ENCODE data around the gene ATP8B4.
A peak's percentile ranks its signal among the peaks of the same experiment; 100 is the strongest.
"Not testable (repeated sequence)": the region's sequence is repeated elsewhere in the genome, so short reads cannot be mapped to it uniquely, and the experiment has no call there.

ATP8B4 gene

DNA sequence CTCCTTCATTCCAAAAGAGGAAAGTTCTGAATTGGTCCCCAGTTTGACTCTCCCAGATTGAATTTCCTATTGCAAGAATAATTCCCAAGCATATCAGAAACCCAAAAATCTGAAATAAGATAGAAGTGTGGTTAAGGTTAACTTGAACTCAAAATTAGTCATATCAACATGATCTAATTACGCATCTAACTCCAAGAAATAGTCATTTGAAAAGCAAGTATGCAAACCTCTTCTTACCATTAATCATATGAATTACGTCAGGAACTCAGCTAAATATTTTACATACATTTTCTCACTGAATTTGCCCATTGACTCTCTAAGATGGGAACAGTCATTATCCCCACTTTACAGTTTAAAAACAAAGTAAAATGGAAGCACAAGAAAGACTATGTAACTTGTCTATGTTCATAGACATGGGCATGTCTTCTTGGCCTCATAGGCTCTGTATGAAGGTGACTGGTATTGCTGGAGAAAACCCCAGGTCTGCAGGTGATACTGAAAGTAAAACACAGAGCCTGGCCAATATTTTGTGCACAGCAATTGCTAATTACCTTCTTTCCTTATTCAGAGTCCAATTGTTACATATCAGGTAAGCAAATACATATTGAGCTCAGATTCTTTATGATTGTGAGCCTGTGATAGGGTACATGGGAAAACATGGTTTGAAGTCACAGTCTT lies 139.2 kb downstream of the ATP8B4 start:
- no peak for DNase-seq
- TF ChIP-seq GATA1 (IDR thresholded peaks at IDR 0.05; ENCODE audit: low read depth, low read length) (no peak), POLR2A (IDR thresholded peaks at IDR 0.05; ENCODE audit: low read length) (no peak)

DNA sequence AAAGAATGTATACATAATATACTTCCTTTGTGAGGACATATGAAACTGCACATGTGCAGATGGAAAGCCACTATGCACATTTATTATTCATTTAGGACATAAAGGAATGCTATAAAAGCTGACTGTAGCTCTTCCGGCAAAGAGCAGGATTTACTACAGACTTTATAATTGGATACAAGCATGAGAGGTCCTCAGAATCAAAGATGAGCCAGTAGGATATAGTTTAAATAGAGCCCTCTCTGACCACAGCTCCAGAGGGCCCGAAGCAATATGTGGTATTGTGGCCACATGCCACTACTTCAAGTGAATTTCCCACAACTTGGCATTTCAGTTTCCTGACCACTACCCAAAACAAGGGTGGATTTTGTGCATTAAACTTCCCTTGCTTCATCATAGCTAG lies 140.9 kb downstream of the ATP8B4 start:
- no peak for DNase-seq
- no peak for TF ChIP-seq GATA1 (IDR thresholded peaks at IDR 0.05; ENCODE audit: low read depth, low read length)
- no peak for TF ChIP-seq POLR2A (IDR thresholded peaks at IDR 0.05; ENCODE audit: low read length)

DNA sequence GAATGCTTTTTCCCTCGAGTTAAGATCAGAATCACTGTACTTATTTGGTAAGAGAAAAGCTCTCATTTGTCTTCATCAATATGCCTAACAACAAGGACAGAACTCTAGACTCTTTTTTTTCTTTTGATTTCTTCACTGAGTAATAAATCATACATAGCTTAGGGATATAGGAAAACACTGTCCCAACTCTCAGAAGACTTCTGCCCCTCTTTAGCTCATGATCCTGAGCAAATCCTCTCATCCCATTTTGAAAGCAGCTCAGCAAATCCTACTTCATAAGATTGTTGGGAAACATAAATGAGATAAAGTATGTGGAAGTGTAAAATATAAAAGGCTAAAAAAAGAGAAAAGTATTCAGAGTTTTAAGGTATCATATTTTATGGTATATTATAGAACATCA lies 141.7 kb downstream of the ATP8B4 start:
- DNase-seq = no peak
- TF ChIP-seq GATA1 (IDR thresholded peaks at IDR 0.05; ENCODE audit: low read depth, low read length) (no peak), POLR2A (IDR thresholded peaks at IDR 0.05; ENCODE audit: low read length) (no peak)

DNA sequence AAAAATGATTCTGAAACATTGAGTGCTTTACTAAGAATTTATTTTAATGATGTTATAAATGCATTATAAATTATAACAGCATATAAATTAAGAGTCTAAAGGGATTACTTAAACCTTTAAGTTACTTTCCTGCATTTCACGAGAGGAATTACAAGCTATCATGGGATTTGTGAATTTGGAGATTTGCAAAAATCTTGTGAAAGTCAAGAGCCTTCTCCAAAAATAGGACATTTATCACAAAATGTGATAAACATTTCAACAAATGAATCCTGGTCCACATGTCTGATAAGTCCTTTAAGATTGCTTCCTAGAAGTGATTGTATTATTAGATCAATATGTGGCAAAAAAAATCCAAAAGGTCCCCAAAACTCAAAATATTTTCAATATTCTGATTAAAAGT lies 154.5 kb downstream of the ATP8B4 start:
- TF ChIP-seq GATA1 (IDR thresholded peaks at IDR 0.05; ENCODE audit: low read depth, low read length) (no peak), POLR2A (IDR thresholded peaks at IDR 0.05; ENCODE audit: low read length) (no peak)
- DNase-seq = no peak

DNA sequence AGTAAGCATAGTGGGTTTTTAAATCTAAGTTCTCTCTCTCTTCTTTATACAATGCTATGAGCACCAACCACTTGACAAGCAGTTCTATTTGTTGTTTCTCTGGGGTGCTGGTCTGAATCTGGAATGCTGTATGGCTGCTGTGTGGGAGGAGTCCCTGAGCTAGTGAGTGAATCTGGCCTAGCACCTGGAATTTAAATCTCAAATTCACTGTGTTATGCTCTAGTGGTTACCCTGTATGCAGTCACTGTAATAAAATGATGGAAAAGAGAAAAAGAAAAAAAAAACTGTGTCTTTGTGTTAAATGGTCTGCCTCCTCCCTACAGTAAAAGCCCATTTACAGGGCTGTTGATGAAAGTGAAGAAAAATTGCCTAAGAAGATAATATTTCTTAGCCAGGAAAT lies 155.0 kb downstream of the ATP8B4 start:
- no peak for DNase-seq
- no peak for TF ChIP-seq GATA1 (IDR thresholded peaks at IDR 0.05; ENCODE audit: low read depth, low read length)

DNA sequence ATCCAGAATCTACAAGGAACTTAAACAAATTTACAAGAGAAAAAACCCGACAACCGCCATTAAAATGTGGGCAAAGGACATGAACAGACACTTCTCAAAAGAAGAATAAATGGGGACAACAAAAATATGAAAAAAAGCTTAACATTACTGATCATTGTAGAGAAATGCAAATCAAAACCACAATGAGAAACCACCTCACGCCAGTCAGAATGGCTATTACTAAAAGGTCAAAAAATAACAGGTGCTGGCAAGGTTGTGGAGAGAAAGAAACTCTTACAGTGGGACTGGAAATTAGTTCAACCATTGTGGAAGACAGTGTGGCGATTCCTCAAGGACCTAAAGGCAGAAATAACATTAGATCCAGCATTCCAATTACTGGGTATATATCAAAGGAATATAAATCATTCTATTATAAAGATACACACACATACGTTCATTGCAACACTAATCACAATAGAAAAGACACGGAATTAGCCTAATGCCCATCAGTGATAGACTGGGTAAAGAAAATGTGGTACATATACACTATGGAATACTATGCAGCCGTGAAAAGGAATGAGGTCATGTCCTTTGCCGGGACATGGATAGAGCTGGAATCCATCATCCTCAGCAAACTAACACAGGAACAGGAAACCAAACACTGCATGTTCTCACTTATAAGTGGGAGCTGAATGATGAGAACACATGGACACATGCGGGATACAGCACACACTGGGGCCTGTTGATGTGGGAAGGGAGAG lies 155.8 kb downstream of the ATP8B4 start:
- DNase-seq = not testable (repeated sequence)

DNA sequence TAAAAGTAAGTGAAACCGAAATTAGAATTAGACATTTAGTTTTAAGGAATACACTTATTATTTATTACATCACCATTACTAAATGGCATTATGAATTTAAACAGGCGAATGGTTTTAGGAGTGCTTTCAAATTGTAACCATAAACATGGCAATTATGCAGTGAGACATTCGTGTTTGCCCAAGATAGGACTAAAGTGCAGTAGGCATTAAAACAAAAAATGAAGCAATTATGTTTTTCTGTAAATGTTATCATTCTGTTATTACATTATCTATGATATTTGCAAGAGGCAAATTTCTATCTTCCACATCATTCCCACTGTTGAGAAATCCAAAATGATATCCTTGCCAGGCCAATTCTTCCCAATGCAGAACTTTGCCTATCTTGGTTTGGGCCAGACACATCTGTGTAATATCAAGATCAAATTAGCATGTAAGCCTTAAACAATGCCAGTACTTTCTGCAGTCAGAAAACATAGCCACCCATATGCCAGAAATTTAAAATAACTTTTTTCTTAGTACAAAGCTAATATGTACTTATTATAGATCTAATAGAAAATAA lies 156.9 kb downstream of the ATP8B4 start:
- no peak for TF ChIP-seq GATA1 (IDR thresholded peaks at IDR 0.05; ENCODE audit: low read depth, low read length)
- TF ChIP-seq POLR2A (IDR thresholded peaks at IDR 0.05; ENCODE audit: low read length) = no peak
- no peak for DNase-seq

DNA sequence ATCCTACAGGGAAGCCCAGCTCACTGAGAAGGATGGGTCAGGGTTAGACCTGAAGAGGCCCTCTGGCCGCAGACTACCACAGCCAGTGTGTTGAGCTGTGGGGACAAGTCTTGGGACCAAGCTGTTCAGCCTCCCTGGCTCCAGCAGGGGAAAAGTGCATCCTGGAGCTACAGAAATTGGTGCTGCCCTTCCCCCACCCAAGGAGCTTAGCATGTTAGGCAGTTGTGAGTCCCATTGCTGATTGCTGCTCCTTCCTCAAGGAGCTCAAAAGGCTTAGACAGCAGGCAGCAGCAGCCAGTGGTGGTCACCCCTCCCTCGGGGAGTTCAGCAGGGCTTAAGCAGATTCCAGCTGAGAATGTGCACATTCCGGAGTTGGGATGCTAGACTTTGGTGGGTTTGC lies 165.6 kb downstream of the ATP8B4 start:
- no peak for TF ChIP-seq POLR2A (IDR thresholded peaks at IDR 0.05; ENCODE audit: low read length)
- no peak for TF ChIP-seq GATA1 (IDR thresholded peaks at IDR 0.05; ENCODE audit: low read depth, low read length)
- no peak for DNase-seq

DNA sequence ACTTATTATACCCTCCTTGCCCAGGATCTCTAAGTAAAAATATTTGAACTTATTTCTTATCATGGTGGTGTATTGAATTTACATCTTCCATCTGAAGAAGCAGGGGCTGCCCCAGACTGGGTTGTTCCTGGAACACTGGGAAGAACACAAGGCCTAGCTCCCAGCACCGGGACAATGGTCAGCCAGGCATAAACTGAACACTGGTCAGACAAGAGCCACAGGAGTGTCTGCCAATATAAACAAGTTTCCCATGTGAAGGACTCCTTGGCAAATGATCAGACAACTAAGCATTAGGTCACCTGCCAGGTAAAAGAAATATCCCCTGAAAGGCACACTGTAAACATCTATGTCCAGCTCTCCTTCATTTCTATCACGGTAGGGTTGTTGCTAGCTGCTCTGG lies 172.4 kb downstream of the ATP8B4 start:
- DNase-seq = no peak
- TF ChIP-seq GATA1 (IDR thresholded peaks at IDR 0.05; ENCODE audit: low read depth, low read length) (no peak), POLR2A (IDR thresholded peaks at IDR 0.05; ENCODE audit: low read length) (no peak)

DNA sequence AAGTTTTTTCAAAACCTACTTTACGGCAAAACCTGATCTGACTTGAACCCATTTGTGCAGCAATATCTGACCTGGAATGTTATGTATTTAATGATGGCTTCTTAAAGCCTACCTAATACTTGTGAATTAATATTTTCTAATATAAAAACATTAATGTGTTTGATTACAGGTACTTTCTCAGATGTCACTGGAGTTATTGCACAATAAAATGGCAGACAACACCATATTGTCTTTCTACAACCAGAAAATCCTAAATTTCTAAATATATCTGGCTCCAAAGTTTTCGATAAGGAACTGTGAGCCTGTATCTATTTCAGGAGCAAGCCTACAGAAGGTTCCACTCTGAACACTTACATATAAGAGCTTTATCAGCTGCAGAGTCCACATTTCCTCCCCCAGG lies 184.5 kb downstream of the ATP8B4 start:
- DNase-seq = no peak
- TF ChIP-seq GATA1 (IDR thresholded peaks at IDR 0.05; ENCODE audit: low read depth, low read length) = no peak
- TF ChIP-seq POLR2A (IDR thresholded peaks at IDR 0.05; ENCODE audit: low read length) = no peak

DNA sequence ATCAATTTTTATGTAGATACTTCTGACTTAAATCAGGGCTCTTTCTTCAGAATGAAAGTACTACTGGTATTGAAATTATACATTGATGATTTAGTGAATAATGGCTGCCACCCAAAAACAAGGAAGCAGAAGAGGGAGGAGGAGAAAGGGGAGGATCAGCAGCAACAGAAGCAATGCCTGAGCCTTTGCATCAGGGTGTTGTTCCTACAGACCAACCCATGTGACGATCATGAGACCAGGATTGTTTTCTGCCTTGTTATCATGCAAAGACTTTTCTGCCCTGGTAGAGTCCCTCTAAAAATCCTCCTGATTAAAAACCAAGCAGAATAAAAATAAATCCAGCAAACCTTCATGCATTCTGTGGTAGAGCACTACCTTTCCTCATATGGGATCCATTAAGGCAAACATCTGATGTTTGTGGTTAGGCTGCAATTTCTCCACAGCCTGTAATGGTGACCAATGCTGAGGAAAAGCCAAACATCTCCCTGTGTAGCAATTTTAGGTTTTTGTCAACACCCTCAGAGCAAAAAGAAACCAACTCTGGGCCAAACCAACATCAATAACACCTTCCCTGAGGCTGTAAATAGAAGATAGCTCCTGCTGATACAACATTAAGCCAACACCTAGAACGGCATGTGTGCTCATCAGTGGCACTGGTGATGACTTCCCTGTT lies 191.7 kb downstream of the ATP8B4 start:
- no peak for TF ChIP-seq POLR2A (IDR thresholded peaks at IDR 0.05; ENCODE audit: low read length)
- no peak for TF ChIP-seq GATA1 (IDR thresholded peaks at IDR 0.05; ENCODE audit: low read depth, low read length)
- peak; percentile 5 to 30 for DNase-seq

DNA sequence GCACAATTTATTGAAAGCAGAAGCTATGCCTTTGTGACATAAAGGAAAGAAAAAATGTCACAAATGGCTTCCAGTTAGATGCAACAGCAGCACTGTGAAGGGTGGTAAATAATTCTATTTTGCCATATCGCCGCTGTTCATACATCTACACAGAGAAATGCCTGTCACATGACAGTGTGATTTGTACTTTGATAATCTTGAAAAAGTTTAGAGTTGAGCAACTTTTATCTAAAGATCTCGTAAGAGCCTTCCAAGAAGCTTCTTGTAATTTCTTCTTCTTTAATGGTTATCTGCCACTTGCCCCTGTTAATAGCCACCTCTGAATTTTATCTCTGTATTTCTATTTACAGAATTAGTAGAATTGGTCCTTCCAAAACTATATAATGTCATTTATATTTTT lies 192.3 kb downstream of the ATP8B4 start:
- DNase-seq = peak; percentile 3 to 29
- TF ChIP-seq GATA1 (IDR thresholded peaks at IDR 0.05; ENCODE audit: low read depth, low read length) = no peak

DNA sequence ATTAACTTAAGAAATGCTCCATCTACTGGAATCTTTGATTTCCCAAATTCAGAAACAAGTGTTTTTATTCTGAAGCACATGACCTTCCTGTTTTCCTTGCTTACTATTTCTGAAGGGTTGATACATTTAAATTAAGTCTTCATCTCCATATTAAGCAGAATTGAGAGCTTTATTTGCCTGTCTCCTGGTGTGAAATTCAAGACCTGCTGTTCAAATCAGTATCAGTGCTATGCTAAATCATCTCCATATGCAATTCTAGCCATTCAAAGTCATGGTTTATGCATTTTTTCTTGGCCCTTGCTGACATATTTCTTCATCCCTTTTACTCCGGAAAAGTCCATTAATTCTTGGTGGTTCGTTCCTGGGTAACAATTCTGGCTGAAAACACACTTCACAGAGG lies 195.4 kb downstream of the ATP8B4 start:
- DNase-seq = no peak
- TF ChIP-seq POLR2A (IDR thresholded peaks at IDR 0.05; ENCODE audit: low read length) = no peak
- TF ChIP-seq GATA1 (IDR thresholded peaks at IDR 0.05; ENCODE audit: low read depth, low read length) = no peak

DNA sequence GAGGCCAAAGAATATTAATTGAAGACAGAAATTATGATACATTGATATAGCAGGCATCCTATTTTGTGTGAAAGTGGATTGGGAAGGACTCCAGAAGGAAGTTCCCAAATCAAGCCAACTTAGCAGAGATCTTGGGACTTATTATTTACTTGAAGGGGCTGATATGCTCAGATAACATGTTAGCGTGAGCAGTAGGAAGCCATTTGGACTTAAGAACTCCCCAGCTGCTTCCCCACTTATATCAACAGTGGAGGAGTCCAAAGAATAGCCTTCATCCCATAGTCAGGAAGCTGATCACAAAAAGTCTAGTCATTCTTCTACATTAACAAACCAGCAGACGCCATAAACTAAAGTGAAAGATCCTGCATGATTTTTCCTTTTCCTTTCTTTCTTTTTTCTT lies 200.0 kb downstream of the ATP8B4 start:
- DNase-seq = no peak
- TF ChIP-seq POLR2A (IDR thresholded peaks at IDR 0.05; ENCODE audit: low read length) (no peak), GATA1 (IDR thresholded peaks at IDR 0.05; ENCODE audit: low read depth, low read length) (no peak)

DNA sequence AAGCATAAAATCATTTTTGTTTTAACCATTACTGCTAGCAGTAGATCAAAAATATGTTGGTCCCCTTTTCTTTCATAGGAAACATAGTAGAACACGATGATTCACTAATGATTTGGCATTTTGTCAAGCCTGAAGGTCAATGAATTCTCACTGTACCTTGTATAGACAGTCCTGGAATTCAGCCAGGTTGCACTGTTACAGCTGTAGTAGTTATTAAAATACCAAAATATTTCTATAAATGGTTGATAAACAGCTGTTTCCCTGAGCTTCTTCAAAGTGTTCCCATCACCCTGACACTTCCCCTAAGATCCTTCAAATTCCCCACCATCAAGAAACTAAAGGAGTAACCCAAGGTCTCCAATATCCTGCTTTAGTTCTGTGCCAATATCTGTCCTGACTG lies 200.9 kb downstream of the ATP8B4 start:
- TF ChIP-seq POLR2A (IDR thresholded peaks at IDR 0.05; ENCODE audit: low read length) (no peak), GATA1 (IDR thresholded peaks at IDR 0.05; ENCODE audit: low read depth, low read length) (no peak)
- DNase-seq = no peak

All from erythroblast (primary cell).